GM12878 (cell line): Measurements from ENCODE around the gene VARS1. TPM values are rescaled to one million over a fixed set of nuclear protein-coding genes. Genes with fewer than 3 reads are reported as not detected.

Experiments used
- ATAC-seq: fragments of 200-7000 bp; cut with Tn5 transposase; 3 replicates; pipeline ENCODE4 v1.9.1; 2020; ENCODE audit warnings: mild to moderate bottlenecking, moderate library complexity
- BruUV-seq: library from RNA; stranded (reverse); fragments of 400-500 nt; replicated peaks from 2 replicates; lab custom pipeline; 2021; lab: Mats Ljungman, UMichigan
- CTCF ChIA-PET: fragments of 300-600 bp; sonication (Branson Sonifier 250); formaldehyde crosslinking; extraction: SDS; loops from one replicate; lab custom pipeline; 2021; ENCODE audit warnings: inconsistent platforms; lab: Yijun Ruan, JAX
- POLR2A ChIA-PET: fragments of 350-600 bp; formaldehyde crosslinking; extraction: SDS; loops from one replicate; lab custom pipeline; 2021; ENCODE audit warnings: inconsistent platforms; lab: Charles Lee
- RAD21 ChIA-PET: fragments of 300-600 bp; sonication (Branson Sonifier 250); formaldehyde crosslinking; loops from one replicate; lab custom pipeline; 2023; ENCODE audit warnings: antibody characterized with exemption; ENCODE audit not compliant: unreplicated experiment; lab: Charles Lee
- SMC1A ChIA-PET: fragments of 300-600 bp; sonication (Branson Sonifier 250); formaldehyde crosslinking; loops from one replicate; lab custom pipeline; 2023; ENCODE audit not compliant: unreplicated experiment, uncharacterized antibody; lab: Charles Lee
- DNase-seq: peaks from one replicate; pipeline ENCODE4 v3.0.0-alpha.2; 2011; ENCODE audit warnings: low read depth, low spot score
- FAIRE-seq: peaks from 3 replicates; lab custom pipeline; 2011; peaks lifted over from hg19 to GRCh38; lab: Jason Lieb, UNC
- H2AFZ ChIP-seq: 2 replicates; pipeline ENCODE4 v1.6.0; 2011; ENCODE audit warnings: low read depth, low read length, control low read depth; ENCODE audit not compliant: control insufficient read depth
- H3K27ac ChIP-seq: 2 replicates; pipeline ENCODE4 v1.5.1; 2011; ENCODE audit warnings: control low read depth; ENCODE audit not compliant: control insufficient read depth, insufficient read depth
- H3K27me3 ChIP-seq, 2 experiments: replicated peaks in 1 of 2; 2 replicates each; pipeline versions ENCODE4 v1.6.0 to v1.6.1; 2011; ENCODE audit warnings: low read length in 1 of 2; ENCODE audit not compliant: control insufficient read depth in 2 of 2, insufficient read depth in 2 of 2
- H3K36me3 ChIP-seq, 2 experiments: 2 replicates each; pipeline ENCODE4 v1.5.1; 2011; ENCODE audit warnings: low read length in 1 of 2; ENCODE audit not compliant: control insufficient read depth in 2 of 2, insufficient read depth in 2 of 2
- H3K4me1 ChIP-seq: 2 replicates; pipeline ENCODE4 v1.6.1; 2011; ENCODE audit warnings: mild to moderate bottlenecking, low read length, moderate library complexity, mixed read lengths; ENCODE audit not compliant: control insufficient read depth, insufficient read depth
- H3K4me2 ChIP-seq: 2 replicates; pipeline ENCODE4 v1.6.0; 2011; ENCODE audit warnings: control low read depth; ENCODE audit not compliant: control insufficient read depth, insufficient read depth
- H3K4me3 ChIP-seq: fragments of 200-600 bp; sonication (generic); 2 replicates; pipeline ENCODE4 v1.5.1; 2016
- H3K79me2 ChIP-seq: 2 replicates; pipeline ENCODE4 v1.6.0; 2011; ENCODE audit warnings: low read length; ENCODE audit not compliant: control insufficient read depth, insufficient read depth
- H3K9ac ChIP-seq: 2 replicates; pipeline ENCODE4 v1.8.0; 2011; ENCODE audit warnings: low read length, control low read depth, mixed read lengths; ENCODE audit not compliant: control insufficient read depth, insufficient read depth
- H3K9me3 ChIP-seq: replicated peaks from 3 replicates; pipeline ENCODE4 v1.5.1; 2011; ENCODE audit warnings: mild to moderate bottlenecking, low read length; ENCODE audit not compliant: control insufficient read depth, insufficient read depth
- H4K20me1 ChIP-seq: 2 replicates; pipeline ENCODE4 v1.6.0; 2011; ENCODE audit not compliant: control insufficient read depth, insufficient read depth
- MLLT1 ChIP-seq: fragments of 450-650 bp; IDR thresholded peaks from 2 replicates; pipeline ENCODE4 v1.6.1; 2016; ENCODE audit warnings: mild to moderate bottlenecking
- NFIC ChIP-seq: IDR thresholded peaks from 2 replicates; pipeline ENCODE4 v1.6.1; 2012; ENCODE audit warnings: low read depth, mild to moderate bottlenecking, inconsistent platforms, low read length, moderate library complexity
- WGBS: methylation state at CpG from one replicate; pipeline ENCODE4 v1.1.6; 2016; ENCODE audit warnings: low lambda C conversion rate; ENCODE audit not compliant: insufficient replicate concordance, insufficient coverage; ENCODE audit errors: missing lambda C conversion rate; 5-methylcytosine and 5-hydroxymethylcytosine counted together
- in situ Hi-C: fragments of 300-500 bp; cut with MboI; formaldehyde crosslinking; loops from 9 replicates; pipeline ENCODE4 v1.14.3; 2018; ENCODE audit warnings: mixed read lengths
- intact Hi-C: fragments of 100-400 bp; cut with micrococcal nuclease; formaldehyde crosslinking; loops from one replicate; pipeline ENCODE4 v1.14.2; 2022; ENCODE audit not compliant: unreplicated experiment
- polyA plus RNA-seq, 11 experiments: library from polyadenylated mRNA; depleted of rRNA in 4 of 11; unstranded in 6 of 11; stranded (reverse) in 5 of 11; fragments of >200 nt; fragmentation: Nextera tagmentation in 4 of 11; fragmentation: Illumina TruSeq in 1 of 11; extraction: Ambion mirVana in 4 of 11; extraction: Trizol in 1 of 11; gene quantifications; 1 replicate in 1 of 11; 2 replicates in 10 of 11; pipeline versions ENCODE4 v1.2.1 to v1.2.3, GENCODE V29; 2011 to 2016; ENCODE audit warnings: inconsistent platforms in 2 of 11, missing spikeins in 2 of 11, low read depth in 1 of 11
- total RNA-seq, 4 experiments: library from RNA; depleted of rRNA in 3 of 4; stranded (reverse); fragments of >200 nt in 3 of 4; fragmentation: Illumina TruSeq in 1 of 4; extraction: Trizol in 1 of 4; gene quantifications; 2 replicates each; pipeline versions ENCODE4 v1.2.1 to v1.2.3, GENCODE V29; 2013 to 2021

The VARS1 gene
- total and polyA plus RNA-seq, 10 of the 15 experiments (the other 5 are each of a cell fraction or from before 2014, with no cell fraction given) = 1.2 to 243 (median 80.7) TPM

- no peak for TF ChIP-seq MLLT1
- TF ChIP-seq NFIC = no peak
- TF ChIP-seq, all 136 proteins: peak for 0
- Histone ChIP-seq H3K4me3 (no peak overlapping the region), H4K20me1 (no peaks in the 10 kb centered on the region), H3K36me3 (peaks cover 6 to 39% of the 10 kb centered on the region in 2 experiments; a peak in 3 of 4 replicates), H3K4me2 (no peak overlapping the region), H2AFZ (no peak overlapping the region), H3K9me3 (no peaks in the 10 kb centered on the region), H3K79me2 (no peaks in the 10 kb centered on the region; the same call in 1 of the 2 replicates), H3K4me1 (peaks cover under 1% of the 10 kb centered on the region), H3K27me3 (no peaks in the 10 kb centered on the region), H3K27ac (no peak overlapping the region), H3K9ac (no peak overlapping the region)
- no peak for ATAC-seq
- no peak for DNase-seq
- ChIA-PET POLR2A (interaction anchor here (0.7 to 0.9 kb wide), 2 partner anchors 44 to 220 kb away, joined by 3 to 4 read pairs; partner anchors contain the start of gene MSH5), CTCF (interaction anchor here (1.4 kb wide), 1 partner anchor 8 kb away, joined by 3 read pairs; no protein-coding TSS in a partner anchor), RAD21 (interaction anchor here (1.1 to 1.2 kb wide), 2 partner anchors 28 to 55 kb away, joined by 3 to 4 read pairs; no protein-coding TSS in a partner anchor), SMC1A (no interaction called here)
- 98% methylated on average over 15 of the region's 15 CpGs for WGBS
- intact Hi-C loops = no loop called here
- in situ Hi-C loops = no loop called here
- BruUV-seq = no TSS peak
- no peak for FAIRE-seq
Measured at GRCh38 chr6:31784098-31784925, 11.2 kb downstream of the VARS1 start.
